Stomach smooth muscle (tissue), 2 donors: ENCODE results near the gene NDUFS7.

Experiments used
- H3K27ac ChIP-seq: one replicate; pipeline ENCODE4 v1.7.0; 2013; ENCODE audit warnings: mild to moderate bottlenecking, low read length, inconsistent platforms
- H3K27me3 ChIP-seq, 2 donors: one replicate each; pipeline ENCODE4 v1.7.0; 2013; ENCODE audit warnings: low read length in 2 of 2; ENCODE audit not compliant: insufficient read depth in 2 of 2, control insufficient read depth in 1 of 2
- H3K36me3 ChIP-seq, 2 donors: one replicate each; pipeline ENCODE4 v1.7.0; 2013; ENCODE audit warnings: low read length in 2 of 2; ENCODE audit not compliant: control insufficient read depth in 2 of 2, insufficient read depth in 2 of 2
- H3K4me1 ChIP-seq: one replicate; pipeline ENCODE4 v1.7.0; 2013; ENCODE audit warnings: low read length; ENCODE audit not compliant: control insufficient read depth, insufficient read depth
- H3K4me3 ChIP-seq, 2 donors: one replicate each; pipeline ENCODE4 v1.7.0; 2013; ENCODE audit warnings: low read length in 2 of 2
- H3K9ac ChIP-seq, 2 donors: one replicate each; pipeline ENCODE4 v1.7.0; 2013; ENCODE audit warnings: low read length in 2 of 2, mild to moderate bottlenecking in 1 of 2
- H3K9me3 ChIP-seq, 2 donors: one replicate each; pipeline ENCODE4 v1.7.0; 2013; ENCODE audit warnings: low read length in 2 of 2; ENCODE audit not compliant: control insufficient read depth in 2 of 2
- donor health status: healthy.
- donor health status: Pancreatic carcinoma.

NDUFS7 gene

GRCh38 chr19:1402411-1403070 lies 18.8 kb downstream of the NDUFS7 start:
- Histone ChIP-seq H3K4me3 (no peak overlapping the region), H3K9ac (no peak overlapping the region), H3K27ac (no peak overlapping the region)

DNA sequence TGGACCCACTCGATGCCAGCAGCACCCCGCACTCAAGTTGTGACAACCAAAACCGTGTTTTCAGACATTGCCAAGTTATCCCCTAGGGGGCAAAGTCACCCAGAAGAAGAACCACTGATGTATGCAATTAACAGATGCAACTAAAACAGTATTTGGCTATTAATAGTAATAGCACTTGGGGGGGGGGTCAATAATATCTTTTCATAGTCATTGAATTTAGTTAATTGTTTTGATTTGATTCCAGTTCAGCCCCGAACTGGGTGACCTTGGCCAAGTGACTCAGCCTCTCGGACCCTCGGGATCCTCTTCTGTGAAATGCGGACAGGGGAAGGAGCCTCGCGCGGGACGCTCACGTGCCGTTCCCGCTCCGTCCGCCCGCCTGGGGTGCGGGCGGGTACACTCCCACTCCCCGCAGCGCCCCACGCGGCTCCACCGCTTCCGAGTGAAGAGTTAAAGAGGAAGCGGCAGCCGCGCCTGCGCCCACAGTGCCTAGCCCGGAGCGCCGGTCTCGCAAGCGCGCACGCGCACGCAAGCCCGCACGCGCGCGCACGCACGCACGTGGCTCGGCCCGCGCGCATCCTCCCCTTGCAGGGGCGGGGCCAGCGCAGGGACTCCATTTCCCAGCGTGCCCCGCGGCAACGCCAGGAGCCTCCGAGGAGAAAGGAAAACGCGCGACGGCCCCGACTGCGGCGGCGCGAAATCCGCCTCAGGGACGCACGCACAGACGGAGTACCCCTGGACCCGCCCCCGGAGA lies 23.2 kb downstream of the NDUFS7 start:
- H3K9me3 ChIP-seq, result no peaks in the 10 kb centered on the region
- H3K4me1 ChIP-seq, result peaks cover 37% of the 10 kb centered on the region
- H3K9ac ChIP-seq, result no peak overlapping the region
- H3K4me3 ChIP-seq, result peak overlapping the region; percentile 49 to 72
- peak overlapping the region; percentile 41 for H3K27ac ChIP-seq
- H3K36me3 ChIP-seq, result no peaks in the 10 kb centered on the region
- H3K27me3 ChIP-seq, result no peaks in the 10 kb centered on the region

More at GRCh38 chr19:1402411-1403070, 18.8 kb downstream of the NDUFS7 start:
- Histone ChIP-seq H3K9me3 (no peaks in the 10 kb centered on the region), H3K27me3 (no peaks in the 10 kb centered on the region), H3K4me1 (peaks cover 20% of the 10 kb centered on the region), H3K36me3 (no peaks in the 10 kb centered on the region)

- peaks cover 44% of the 10 kb centered on the region for H3K4me1 ChIP-seq
- H3K9ac ChIP-seq, result peak within 1 kb of the TSS; percentile 81 to 82
Observed at GRCh38 chr19:1407528-1408299, 24.0 kb downstream of the NDUFS7 start, which contains the start of gene DAZAP1. DAZAP1 (plus strand) TSS chr19:1407586; CDS start chr19:1407774, 188 bp downstream.

GRCh38 chr19:1408300-1409203 lies 24.8 kb downstream of the NDUFS7 start:
- Histone ChIP-seq H3K4me1 (peaks cover 51% of the 10 kb centered on the region), H3K4me3 (peak overlapping the region; percentile 78 to 80), H3K27me3 (no peaks in the 10 kb centered on the region), H3K27ac (peak overlapping the region; percentile 80), H3K9me3 (no peaks in the 10 kb centered on the region), H3K36me3 (peaks cover 0 to 2% of the 10 kb centered on the region in 2 donors), H3K9ac (peak overlapping the region; percentile 81 to 82)

More at GRCh38 chr19:1407528-1408299, 24.0 kb downstream of the NDUFS7 start, which contains the start of gene DAZAP1:
- Histone ChIP-seq H3K27me3 (no peaks in the 10 kb centered on the region), H3K27ac (peak within 1 kb of the TSS; percentile 80), H3K4me3 (peak within 1 kb of the TSS; percentile 78 to 80), H3K9me3 (no peaks in the 10 kb centered on the region), H3K36me3 (peaks cover 0 to 2% of the 10 kb centered on the region in 2 donors)

DNA sequence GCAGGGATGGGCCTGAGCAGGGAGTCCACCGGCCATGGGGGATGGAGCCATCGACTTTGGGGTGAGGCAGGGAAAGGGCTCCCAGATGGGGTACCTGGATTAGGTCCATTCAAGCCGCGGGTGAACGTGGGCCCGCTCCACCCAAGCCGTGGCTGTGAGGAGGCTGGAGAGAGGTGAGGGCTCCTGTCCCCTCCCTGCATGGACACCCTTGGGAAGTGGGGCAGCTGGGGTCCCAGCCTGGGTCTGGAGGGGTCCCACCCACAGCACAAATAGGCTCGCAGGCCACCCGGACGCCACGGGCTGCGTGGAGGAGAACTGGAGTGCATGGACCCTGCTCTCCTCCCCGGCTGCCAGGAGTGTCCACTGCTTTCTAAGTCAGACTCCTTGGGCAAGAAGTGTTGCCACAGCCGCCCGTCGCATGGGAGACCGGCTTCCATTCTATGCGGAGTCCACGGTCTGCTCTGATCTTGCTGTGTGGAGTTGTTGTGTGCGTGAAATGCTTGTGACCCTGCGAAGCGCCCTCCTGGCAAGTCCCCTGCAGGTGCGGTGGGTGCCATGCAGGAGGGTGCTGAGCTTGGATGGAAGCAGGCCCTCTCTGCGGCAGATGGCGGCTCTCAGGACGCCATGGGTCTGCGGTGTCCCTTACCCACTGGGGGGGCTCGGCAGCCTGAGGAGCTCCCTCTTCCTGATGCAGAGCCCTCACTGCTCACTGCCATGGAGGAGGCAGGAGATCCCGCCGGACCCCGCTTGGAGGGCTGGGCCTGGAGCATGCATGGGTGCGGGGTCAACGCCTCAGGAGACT lies 25.7 kb downstream of the NDUFS7 start:
- Histone ChIP-seq H3K9ac (peak overlapping the region; percentile 81 to 82), H3K27ac (peak overlapping the region; percentile 80), H3K36me3 (peaks cover 0 to 2% of the 10 kb centered on the region in 2 donors), H3K4me1 (peaks cover 51% of the 10 kb centered on the region), H3K27me3 (no peaks in the 10 kb centered on the region), H3K9me3 (no peaks in the 10 kb centered on the region), H3K4me3 (peak overlapping the region; percentile 78 to 80)

GRCh38 chr19:1410136-1410786 lies 26.6 kb downstream of the NDUFS7 start:
- H3K9ac ChIP-seq, result peak overlapping the region; percentile 29 to 47
- H3K9me3 ChIP-seq, result no peaks in the 10 kb centered on the region
- H3K27me3 ChIP-seq, result no peaks in the 10 kb centered on the region
- peaks cover 55% of the 10 kb centered on the region for H3K4me1 ChIP-seq
- no peak overlapping the region for H3K27ac ChIP-seq
- H3K4me3 ChIP-seq, result peak overlapping the region in 1 of 2 donors; percentile 78
- peaks cover 0 to 2% of the 10 kb centered on the region in 2 donors for H3K36me3 ChIP-seq

DNA sequence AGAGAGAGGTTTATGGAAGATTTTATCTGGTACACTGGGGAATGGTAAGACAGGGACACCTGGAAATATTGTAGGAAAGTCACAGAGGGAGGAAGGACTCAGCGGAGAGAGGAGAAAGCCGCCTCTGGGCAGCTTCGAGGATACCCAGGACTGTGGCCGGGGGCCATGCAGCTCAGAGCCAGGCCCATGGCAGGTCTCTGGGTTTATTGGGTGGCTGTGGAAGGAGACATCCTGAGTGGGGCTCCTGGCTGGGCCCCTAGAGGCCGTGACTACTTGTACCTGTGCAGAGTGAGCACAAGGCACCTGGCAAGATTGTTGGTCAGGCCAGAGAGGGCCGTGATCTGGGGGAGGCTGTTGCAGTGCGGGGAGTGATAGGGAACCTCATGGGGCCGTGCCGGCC lies 27.1 kb downstream of the NDUFS7 start:
- H3K9ac ChIP-seq, result peak overlapping the region in 1 of 2 donors; percentile 47
- H3K4me1 ChIP-seq, result peaks cover 60% of the 10 kb centered on the region
- no peaks in the 10 kb centered on the region for H3K27me3 ChIP-seq
- H3K4me3 ChIP-seq, result peak overlapping the region in 1 of 2 donors; percentile 22
- H3K27ac ChIP-seq, result no peak overlapping the region
- H3K36me3 ChIP-seq, result peaks cover 0 to 2% of the 10 kb centered on the region in 2 donors
- H3K9me3 ChIP-seq, result no peaks in the 10 kb centered on the region

DNA sequence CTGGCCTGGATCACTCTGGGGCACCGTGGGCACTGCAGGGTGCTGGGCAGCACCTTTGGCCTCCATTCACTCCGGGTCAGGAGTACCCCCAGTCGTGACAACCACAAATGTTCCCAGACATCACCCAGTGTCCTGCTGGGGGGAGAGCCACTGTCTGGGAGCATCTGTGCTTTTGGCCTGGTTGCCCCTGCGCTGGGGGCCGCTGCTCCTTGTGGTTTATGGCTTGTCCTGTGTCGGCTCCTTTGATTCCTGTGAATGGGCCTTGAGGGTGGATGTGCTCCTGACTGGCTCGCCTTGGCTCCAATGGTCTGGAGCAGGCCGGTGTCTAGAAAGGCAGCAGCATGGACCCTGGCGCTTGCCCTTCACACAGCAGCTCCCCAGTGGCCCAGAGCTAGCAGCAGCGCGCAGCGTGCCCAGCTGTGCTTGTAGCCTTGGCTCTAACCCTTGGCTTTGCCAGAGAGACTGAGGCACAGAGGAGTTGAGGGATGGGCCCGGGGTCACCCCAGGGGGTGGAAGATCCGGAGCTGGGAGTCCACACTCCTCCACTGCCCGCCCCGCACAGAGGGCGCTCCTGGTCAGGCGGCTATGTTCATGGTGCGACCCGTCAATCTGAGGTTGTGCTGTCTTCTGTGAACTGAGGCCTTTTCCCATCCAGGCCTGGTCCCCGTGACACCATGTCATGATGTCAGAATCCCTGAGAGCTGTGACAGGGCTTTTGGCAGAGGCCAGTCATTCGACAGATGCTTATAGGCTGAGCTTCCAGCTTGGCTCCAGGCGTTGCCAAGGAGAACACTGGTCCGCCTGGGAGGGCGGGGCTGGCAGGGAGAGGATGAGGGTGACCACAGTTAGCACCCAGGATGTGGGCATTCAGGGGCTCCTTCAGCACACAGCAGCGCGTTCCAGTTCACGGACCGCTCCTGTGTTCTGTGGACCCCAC lies 27.8 kb downstream of the NDUFS7 start:
- Histone ChIP-seq H3K27ac (no peak overlapping the region), H3K36me3 (peaks cover 0 to 2% of the 10 kb centered on the region in 2 donors), H3K27me3 (no peaks in the 10 kb centered on the region), H3K9ac (no peak overlapping the region), H3K4me3 (peak overlapping the region in 1 of 2 donors; percentile 22), H3K4me1 (peaks cover 65% of the 10 kb centered on the region), H3K9me3 (no peaks in the 10 kb centered on the region)
